ENCODE measurements around the gene KRTAP5-1. TPM values are rescaled to one million over a fixed set of nuclear protein-coding genes. Genes with fewer than 3 reads are reported as not detected.
A peak's percentile ranks its signal among the peaks of the same experiment; 100 is the strongest.

KRTAP5-1 gene
- total RNA-seq, 1 donor from 2014 or later: not detected

DNA sequence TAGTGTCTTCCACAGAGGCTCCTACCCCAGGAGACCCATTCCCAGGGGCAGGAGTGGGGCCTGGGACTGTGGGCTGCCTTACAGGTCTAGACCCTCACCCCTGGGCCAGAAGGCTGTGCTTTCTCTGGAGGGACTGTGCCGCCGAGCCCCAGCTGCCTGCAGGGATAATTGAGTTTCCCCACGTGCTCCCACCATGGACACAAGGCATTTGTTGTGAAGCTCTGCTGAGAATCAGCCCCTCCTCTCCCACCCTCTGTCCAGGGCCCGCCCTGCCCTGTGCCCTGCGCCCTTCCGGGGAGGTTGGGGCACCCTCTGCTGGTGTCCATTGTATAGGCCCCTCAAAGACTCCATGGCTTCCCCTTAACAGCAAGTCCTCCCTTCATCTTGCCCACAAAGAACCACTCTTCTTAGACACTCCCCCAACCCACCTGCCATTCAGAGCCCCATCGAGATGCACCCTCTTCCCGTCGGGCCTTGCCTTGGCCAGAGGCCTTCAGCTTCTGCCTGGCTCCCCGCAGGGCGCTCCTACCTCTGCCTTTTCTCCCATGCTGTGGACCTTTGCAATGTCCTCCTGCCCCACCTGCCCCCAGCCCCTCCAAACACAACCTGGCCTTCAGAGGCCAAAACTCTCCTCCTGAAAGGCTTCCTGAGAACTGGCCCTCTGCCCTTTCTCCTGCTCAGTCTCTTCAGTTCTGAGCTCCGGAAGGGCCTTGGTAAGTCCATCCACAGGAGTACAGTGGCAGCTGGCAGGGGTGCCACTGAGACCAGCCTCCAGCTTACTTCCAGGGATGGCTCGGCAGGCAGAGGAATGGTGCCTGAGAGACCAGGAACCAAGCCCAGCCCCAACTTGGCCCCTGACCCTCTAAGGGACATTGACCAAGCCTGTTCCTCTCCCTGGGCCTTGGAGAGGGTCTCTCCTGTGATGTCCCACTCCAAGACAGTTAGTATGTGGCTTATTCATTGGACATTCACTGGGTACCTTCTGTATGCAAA lies 35.4 kb downstream of the KRTAP5-1 start:
- Mint-ChIP-seq H3K36me3 (ENCODE audit: low read depth) (no peaks in the 10 kb centered on the region), H3K4me1 (ENCODE audit: low read depth) (peaks cover 26% of the 10 kb centered on the region), H3K27ac (ENCODE audit: unreplicated experiment) (peak overlapping the region; percentile 66), H3K27me3 (ENCODE audit: low read depth) (peaks cover 4% of the 10 kb centered on the region), H3K4me3 (ENCODE audit: unreplicated experiment) (no peak overlapping the region), H3K9me3 (ENCODE audit: low read depth) (no peaks in the 10 kb centered on the region)
- TF ChIP-seq, protein P1, sequence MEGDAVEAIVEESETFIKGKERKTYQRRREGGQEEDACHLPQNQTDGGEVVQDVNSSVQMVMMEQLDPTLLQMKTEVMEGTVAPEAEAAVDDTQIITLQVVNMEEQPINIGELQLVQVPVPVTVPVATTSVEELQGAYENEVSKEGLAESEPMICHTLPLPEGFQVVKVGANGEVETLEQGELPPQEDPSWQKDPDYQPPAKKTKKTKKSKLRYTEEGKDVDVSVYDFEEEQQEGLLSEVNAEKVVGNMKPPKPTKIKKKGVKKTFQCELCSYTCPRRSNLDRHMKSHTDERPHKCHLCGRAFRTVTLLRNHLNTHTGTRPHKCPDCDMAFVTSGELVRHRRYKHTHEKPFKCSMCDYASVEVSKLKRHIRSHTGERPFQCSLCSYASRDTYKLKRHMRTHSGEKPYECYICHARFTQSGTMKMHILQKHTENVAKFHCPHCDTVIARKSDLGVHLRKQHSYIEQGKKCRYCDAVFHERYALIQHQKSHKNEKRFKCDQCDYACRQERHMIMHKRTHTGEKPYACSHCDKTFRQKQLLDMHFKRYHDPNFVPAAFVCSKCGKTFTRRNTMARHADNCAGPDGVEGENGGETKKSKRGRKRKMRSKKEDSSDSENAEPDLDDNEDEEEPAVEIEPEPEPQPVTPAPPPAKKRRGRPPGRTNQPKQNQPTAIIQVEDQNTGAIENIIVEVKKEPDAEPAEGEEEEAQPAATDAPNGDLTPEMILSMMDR (IDR thresholded peaks at IDR 0.05): no peak
- no peak for DNase-seq (ENCODE audit: low spot score)

DNA sequence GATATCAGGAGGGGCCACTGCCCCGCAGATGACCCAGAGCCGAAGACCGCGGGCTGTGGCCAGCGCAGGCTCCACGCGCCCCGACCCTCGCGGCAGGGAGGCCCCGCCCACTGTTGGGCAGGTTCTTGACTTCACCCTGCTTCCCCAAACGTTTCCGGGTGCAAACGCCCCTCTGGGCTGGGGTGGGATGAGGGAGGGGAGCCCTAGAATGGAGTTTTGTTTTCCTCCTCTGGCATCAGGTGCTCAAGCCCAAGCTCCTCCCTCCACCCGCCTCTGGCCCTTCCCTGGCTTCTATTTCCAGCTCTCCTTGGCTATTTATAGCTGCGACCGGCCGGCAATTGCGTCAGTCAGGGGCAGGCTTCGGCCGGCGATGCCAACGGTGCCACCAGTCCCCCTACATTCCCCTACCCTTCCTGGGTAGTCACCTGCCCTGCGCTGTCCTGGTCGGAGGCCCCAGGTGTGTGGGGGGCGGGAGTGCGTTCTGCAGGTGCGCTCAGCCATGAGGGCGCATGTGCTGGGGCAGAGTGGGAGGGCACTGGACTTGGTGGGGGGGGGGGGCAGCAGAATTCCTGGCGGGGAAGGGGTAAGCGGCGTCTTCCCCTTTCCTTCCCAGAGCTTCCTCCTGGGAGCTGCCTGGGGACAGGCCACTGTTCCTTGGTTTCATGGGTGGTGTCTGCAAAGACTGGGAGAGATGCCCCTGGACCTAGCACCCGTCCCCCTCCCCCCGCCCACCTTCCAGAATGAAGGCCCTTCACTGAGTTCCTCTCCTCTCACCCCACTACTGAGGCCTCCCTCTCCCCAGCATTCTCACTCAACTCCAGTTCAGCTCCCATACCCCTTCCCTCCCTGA lies 36.6 kb downstream of the KRTAP5-1 start:
- TF ChIP-seq, protein P1 (IDR thresholded peaks at IDR 0.05): no peak
- Mint-ChIP-seq H3K36me3 (ENCODE audit: low read depth) (no peaks in the 10 kb centered on the region), H3K27ac (ENCODE audit: unreplicated experiment) (peak overlapping the region; percentile 84), H3K27me3 (ENCODE audit: low read depth) (peaks cover 4% of the 10 kb centered on the region), H3K9me3 (ENCODE audit: low read depth) (no peaks in the 10 kb centered on the region), H3K4me1 (ENCODE audit: low read depth) (peaks cover 17% of the 10 kb centered on the region), H3K4me3 (ENCODE audit: unreplicated experiment) (peak overlapping the region; percentile 44)
- DNase-seq (ENCODE audit: low spot score): no peak

DNA sequence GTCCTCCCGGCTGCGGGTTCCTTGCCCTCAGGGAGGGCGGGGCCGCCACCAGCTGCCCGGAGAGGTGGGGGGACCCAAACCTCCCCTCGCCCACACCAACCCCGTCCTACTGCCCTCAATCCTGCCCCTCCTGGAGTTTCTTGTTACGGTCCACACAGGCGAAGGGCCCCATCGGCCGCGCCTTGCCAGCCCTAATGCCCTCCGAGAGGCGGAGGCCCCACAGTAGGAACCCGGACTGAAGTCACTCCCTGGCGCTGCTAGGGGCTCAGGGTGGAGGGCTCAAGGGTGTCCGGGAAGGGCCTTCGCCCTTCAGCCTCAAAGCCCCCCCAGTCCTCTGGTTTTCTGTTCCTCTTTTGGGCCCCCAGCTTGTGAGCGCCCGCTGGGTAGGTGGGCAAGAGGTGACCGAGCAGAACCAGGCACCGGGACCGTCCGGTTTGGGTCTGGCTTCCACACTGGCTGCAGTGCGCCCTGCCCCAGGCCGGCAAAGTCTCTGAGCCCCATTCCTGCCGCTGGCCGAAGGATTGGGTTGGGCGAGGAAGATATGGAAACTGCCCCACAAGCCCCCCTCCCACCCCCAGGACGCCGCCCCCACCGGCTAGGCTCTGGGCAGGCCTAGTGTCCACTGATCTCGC lies 37.5 kb downstream of the KRTAP5-1 start:
- DNase-seq (ENCODE audit: low spot score): no peak
- Mint-ChIP-seq H3K36me3 (ENCODE audit: low read depth) (no peaks in the 10 kb centered on the region), H3K4me1 (ENCODE audit: low read depth) (peaks cover 11% of the 10 kb centered on the region), H3K9me3 (ENCODE audit: low read depth) (no peaks in the 10 kb centered on the region), H3K27ac (ENCODE audit: unreplicated experiment) (no peak overlapping the region), H3K4me3 (ENCODE audit: unreplicated experiment) (no peak overlapping the region), H3K27me3 (ENCODE audit: low read depth) (peaks cover 4% of the 10 kb centered on the region)
- TF ChIP-seq, protein P1 (IDR thresholded peaks at IDR 0.05): no peak

- H3K27me3 Mint-ChIP-seq (ENCODE audit: low read depth): peaks cover 4% of the 10 kb centered on the region
- no peaks in the 10 kb centered on the region for H3K9me3 Mint-ChIP-seq (ENCODE audit: low read depth)
Measured at GRCh38 chr11:1546536-1547466, 38.3 kb downstream of the KRTAP5-1 start.

More at GRCh38 chr11:1546536-1547466, 38.3 kb downstream of the KRTAP5-1 start:
- Mint-ChIP-seq H3K27ac (ENCODE audit: unreplicated experiment) (no peak overlapping the region), H3K36me3 (ENCODE audit: low read depth) (no peaks in the 10 kb centered on the region), H3K4me1 (ENCODE audit: low read depth) (peaks cover 4% of the 10 kb centered on the region), H3K4me3 (ENCODE audit: unreplicated experiment) (no peak overlapping the region)
- no peak for DNase-seq (ENCODE audit: low spot score)
- TF ChIP-seq, protein P1 (IDR thresholded peaks at IDR 0.05): peak; percentile 97

All from chondrocyte (in vitro differentiated cells).